Uterus (tissue), 4 donors: ENCODE data around the gene TOP3A. TPM values are rescaled to one million over a fixed set of nuclear protein-coding genes. Genes with fewer than 3 reads are reported as not detected.
A peak's percentile ranks its signal among the peaks of the same experiment; 100 is the strongest.

ENCODE experiments used
- DNase-seq, 2 donors: peaks; one replicate each; pipeline ENCODE4 v3.0.0-alpha.2; 2019 to 2020
- H3K27ac ChIP-seq, 2 donors: fragments of 200-600 bp; sonication (generic); 1 replicate in 1 of 2; 2 replicates in 1 of 2; pipeline ENCODE4 v1.5.1; 2016 to 2018
- H3K27me3 ChIP-seq, 2 donors: fragments of 200-600 bp; sonication (generic); one replicate each; pipeline ENCODE4 v1.5.1; 2018 to 2019; ENCODE audit warnings: control low read depth in 1 of 2
- H3K36me3 ChIP-seq, 2 donors: fragments of 200-600 bp; sonication (generic); one replicate each; pipeline ENCODE4 v1.5.1; 2019; ENCODE audit warnings: control low read depth in 1 of 2
- H3K4me1 ChIP-seq, 2 donors: fragments of 200-600 bp; sonication (generic); one replicate each; pipeline ENCODE4 v1.5.1; 2018 to 2019; ENCODE audit warnings: control low read depth in 1 of 2
- H3K4me3 ChIP-seq, 2 donors: fragments of 200-600 bp; sonication (generic); 1 replicate in 1 of 2; 2 replicates in 1 of 2; pipeline ENCODE4 v1.5.1; 2018 to 2019; ENCODE audit warnings: mild to moderate bottlenecking in 1 of 2
- H3K9me3 ChIP-seq, 2 donors: fragments of 200-600 bp; sonication (generic); one replicate each; pipeline ENCODE4 v1.5.1; 2019; ENCODE audit warnings: control low read depth in 1 of 2
- CTCF ChIP-seq, 4 experiments: fragments of 200-600 bp in 2 of 4; fragments of 450-650 bp in 2 of 4; sonication (generic) in 2 of 4; IDR thresholded peaks; one replicate each; pipeline ENCODE4 v1.5.1; 2016 to 2019; ENCODE audit warnings: antibody characterized with exemption in 4 of 4, mild to moderate bottlenecking in 2 of 4, moderate library complexity in 1 of 4
- POLR2A ChIP-seq, 2 donors: fragments of 450-650 bp; IDR thresholded peaks; one replicate each; pipeline ENCODE4 v1.6.1; 2016; ENCODE audit warnings: antibody characterized with exemption in 2 of 2, mild to moderate bottlenecking in 1 of 2, moderate library complexity in 1 of 2
- intact Hi-C: fragments of 100-400 bp; cut with DNase I; formaldehyde crosslinking; loops from one replicate; pipeline ENCODE4 v1.15.1; 2023; ENCODE audit warnings: low total_unique reads
- total RNA-seq, 4 donors: library from RNA; depleted of rRNA in 3 of 4; stranded (reverse); fragments of >200 nt in 3 of 4; gene quantifications; one replicate each; pipeline versions ENCODE4 v1.1.0 to v1.2.4, GENCODE V29; 2014 to 2023
- donor health status: DM: yes; HTN: yes; CAD: no.

Gene TOP3A
- total RNA-seq, 4 donors from 2014 or later: 28.9 to 89.7 (median 63.4) TPM

- H3K4me1 ChIP-seq: peaks cover 0 to 25% of the 10 kb centered on the region in 2 donors
- no peak overlapping the region for H3K4me3 ChIP-seq
- H3K27me3 ChIP-seq: no peaks in the 10 kb centered on the region
- no peaks in the 10 kb centered on the region for H3K9me3 ChIP-seq
- DNase-seq: no peak
- TF ChIP-seq POLR2A (IDR thresholded peaks at IDR 0.05): no peak
- no peak for TF ChIP-seq CTCF (IDR thresholded peaks at IDR 0.05)
- H3K36me3 ChIP-seq: no peaks in the 10 kb centered on the region
- intact Hi-C loops: no loop called here
- H3K27ac ChIP-seq: no peak overlapping the region
Measured at GRCh38 chr17:18262641-18263040, 52.2 kb downstream of the TOP3A start.

- H3K36me3 ChIP-seq: no peaks in the 10 kb centered on the region
- TF ChIP-seq CTCF (IDR thresholded peaks at IDR 0.05): no peak
- no peak for TF ChIP-seq POLR2A (IDR thresholded peaks at IDR 0.05)
- no peak overlapping the region for H3K4me3 ChIP-seq
- DNase-seq: no peak
- intact Hi-C loops: no loop called here
- no peaks in the 10 kb centered on the region for H3K27me3 ChIP-seq
- H3K4me1 ChIP-seq: peaks cover 0 to 30% of the 10 kb centered on the region in 2 donors
- H3K9me3 ChIP-seq: no peaks in the 10 kb centered on the region
- H3K27ac ChIP-seq: peak overlapping the region in 1 of 2 donors; percentile 93
Measured at GRCh38 chr17:18262111-18262510, 52.7 kb downstream of the TOP3A start.

DNA sequence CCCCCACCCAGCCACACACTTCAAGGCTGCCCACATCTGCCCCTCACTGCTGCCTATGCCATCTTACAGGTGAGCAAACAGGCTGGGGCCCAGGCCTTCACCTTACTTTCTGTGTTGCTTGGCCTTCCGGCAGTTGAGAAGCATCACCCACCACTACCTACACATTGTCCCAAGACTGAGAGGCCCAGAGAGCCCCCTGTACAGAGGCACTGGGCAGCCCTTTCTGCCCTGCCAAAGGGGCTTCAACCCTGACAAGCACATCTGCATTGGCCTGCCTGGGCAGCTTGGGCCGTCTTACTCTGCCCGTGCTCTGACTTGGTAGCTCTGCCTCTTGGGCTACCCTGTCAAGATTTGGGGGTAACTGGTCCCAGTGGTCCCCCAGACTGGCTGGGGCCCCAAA lies 53.1 kb downstream of the TOP3A start:
- Histone ChIP-seq H3K4me1 (peaks cover 0 to 34% of the 10 kb centered on the region in 2 donors), H3K9me3 (no peaks in the 10 kb centered on the region), H3K36me3 (no peaks in the 10 kb centered on the region), H3K27ac (peak overlapping the region; percentile 86 to 93), H3K4me3 (peak overlapping the region; percentile 73 to 88), H3K27me3 (no peaks in the 10 kb centered on the region)
- intact Hi-C loops: no loop called here
- TF ChIP-seq CTCF (IDR thresholded peaks at IDR 0.05): no peak
- TF ChIP-seq POLR2A (IDR thresholded peaks at IDR 0.05): no peak
- no peak for DNase-seq

GRCh38 chr17:18261146-18261515 lies 53.7 kb downstream of the TOP3A start:
- Histone ChIP-seq H3K4me3 (peak overlapping the region; percentile 73 to 88), H3K9me3 (no peaks in the 10 kb centered on the region), H3K36me3 (no peaks in the 10 kb centered on the region), H3K4me1 (peaks cover 0 to 35% of the 10 kb centered on the region in 2 donors), H3K27ac (peak overlapping the region; percentile 86 to 93), H3K27me3 (no peaks in the 10 kb centered on the region)
- intact Hi-C loops: no loop called here
- peak; percentile 63 to 73 for DNase-seq
- no peak for TF ChIP-seq POLR2A (IDR thresholded peaks at IDR 0.05)
- no peak for TF ChIP-seq CTCF (IDR thresholded peaks at IDR 0.05)

DNA sequence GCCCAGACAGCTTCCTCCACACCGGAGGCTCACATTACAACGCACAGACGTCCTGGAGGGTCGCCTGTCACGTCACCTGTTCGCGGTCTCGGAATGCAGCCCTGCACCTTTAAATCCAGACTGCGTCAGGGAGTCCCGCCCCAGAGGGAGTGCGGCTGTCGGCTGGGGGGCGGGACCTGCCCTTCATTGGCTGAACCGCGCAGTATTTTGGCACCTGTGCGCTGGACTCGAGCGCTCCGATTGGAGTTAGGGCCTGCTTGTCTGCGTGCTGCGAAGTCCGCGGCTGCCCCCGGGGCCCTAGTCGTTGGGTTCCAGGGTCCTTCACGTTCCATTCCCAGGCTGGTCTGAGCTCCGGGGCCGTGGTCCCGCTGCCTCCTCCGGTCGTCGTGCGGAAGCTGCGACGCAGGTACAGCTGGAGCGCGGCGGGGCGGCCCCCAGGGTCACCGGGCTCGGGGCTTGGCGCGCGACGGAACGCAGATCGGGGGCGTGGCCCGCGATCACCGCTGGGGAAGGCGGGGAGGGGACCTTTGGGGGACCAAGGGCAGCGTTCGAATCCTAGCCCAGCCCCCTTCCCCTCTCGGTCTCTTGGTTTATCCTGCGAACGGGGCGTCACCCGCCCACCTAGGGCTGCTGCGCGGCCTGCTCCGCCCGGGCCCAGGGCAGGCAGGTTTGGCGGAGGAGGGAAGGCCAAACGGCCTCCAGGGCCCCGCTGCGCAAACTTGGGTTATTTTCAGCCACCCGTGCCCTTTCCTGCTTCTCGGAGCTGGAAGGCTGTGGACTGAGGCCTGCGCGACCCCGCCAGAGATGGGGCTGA lies 54.3 kb downstream of the TOP3A start, which contains the start of gene MIEF2:
Gene MIEF2 (plus strand): TSS at position 331 of the 814 bp plus-strand sequence. CDS start 2,059 bp downstream, outside the sequence.
- peak; percentile 95 to 96 for DNase-seq
- intact Hi-C loops: no loop called here
- Histone ChIP-seq H3K9me3 (no peaks in the 10 kb centered on the region), H3K4me1 (peaks cover 0 to 35% of the 10 kb centered on the region in 2 donors), H3K4me3 (peak within 1 kb of the TSS; percentile 73 to 88), H3K36me3 (no peaks in the 10 kb centered on the region), H3K27ac (peak within 1 kb of the TSS; percentile 86 to 93), H3K27me3 (no peaks in the 10 kb centered on the region)
- TF ChIP-seq POLR2A (IDR thresholded peaks at IDR 0.05): peak; percentile 10 to 68
- peak in 1 of 4 experiments; percentile 35 for TF ChIP-seq CTCF (IDR thresholded peaks at IDR 0.05)
